ENCODE data around the gene VPS29. TPM values are rescaled to one million over a fixed set of nuclear protein-coding genes. Genes with fewer than 3 reads are reported as not detected.
"Not testable (repeated sequence)": the region's sequence is repeated elsewhere in the genome, so short reads cannot be mapped to it uniquely, and the experiment has no call there.

Gene VPS29
- 173 TPM for polyA plus RNA-seq (ENCODE audit: insufficient read length)
- long read RNA-seq, donor 1, transcript VPS29-206 (4 exons, 1,523 nt), result major isoform, 71 of 111 reads
- long read RNA-seq, donor 1, partial matches to known transcripts, result 18 of 111 reads
- long read RNA-seq, donor 1, other reads (novel, unspliced or antisense), result 17 of 111 reads
- long read RNA-seq, donor 2, transcript VPS29-206 (4 exons, 1,523 nt), result major isoform, 57 of 95 reads
- long read RNA-seq, donor 2, partial matches to known transcripts, result 12 of 95 reads
- long read RNA-seq, donor 2, other reads (novel, unspliced or antisense), result 19 of 95 reads
- long read RNA-seq, donor 3, transcript VPS29-206 (4 exons, 1,523 nt), result major isoform, 56 of 94 reads
- long read RNA-seq, donor 3, partial matches to known transcripts, result 16 of 94 reads
- long read RNA-seq, donor 3, other reads (novel, unspliced or antisense), result 15 of 94 reads
- long read RNA-seq, donor 4, transcript VPS29-206 (4 exons, 1,523 nt), result major isoform, 7 of 9 reads
- long read RNA-seq, donor 4, partial matches to known transcripts, result 0 of 9 reads
- long read RNA-seq, donor 4, other reads (novel, unspliced or antisense), result 0 of 9 reads
- long read RNA-seq, donor 5, transcript VPS29-206 (4 exons, 1,523 nt), result major isoform, 173 of 261 reads
- long read RNA-seq, donor 5, partial matches to known transcripts, result 48 of 261 reads
- long read RNA-seq, donor 5, other reads (novel, unspliced or antisense), result 30 of 261 reads
- long read RNA-seq, donor 6, transcript VPS29-206 (4 exons, 1,523 nt), result major isoform, 68 of 116 reads
- long read RNA-seq, donor 6, partial matches to known transcripts, result 25 of 116 reads
- long read RNA-seq, donor 6, other reads (novel, unspliced or antisense), result 15 of 116 reads
- long read RNA-seq, donor 7, transcript VPS29-206 (4 exons, 1,523 nt), result major isoform, 102 of 164 reads
- long read RNA-seq, donor 7, transcript VPS29-204 (3 exons, 563 nt), result minor isoform, 5 of 164 reads
- long read RNA-seq, donor 7, partial matches to known transcripts, result 26 of 164 reads
- long read RNA-seq, donor 7, other reads (novel, unspliced or antisense), result 30 of 164 reads
- long read RNA-seq, donor 8, transcript VPS29-206 (4 exons, 1,523 nt), result major isoform, 21 of 43 reads
- long read RNA-seq, donor 8, partial matches to known transcripts, result 8 of 43 reads
- long read RNA-seq, donor 8, other reads (novel, unspliced or antisense), result 12 of 43 reads

DNA sequence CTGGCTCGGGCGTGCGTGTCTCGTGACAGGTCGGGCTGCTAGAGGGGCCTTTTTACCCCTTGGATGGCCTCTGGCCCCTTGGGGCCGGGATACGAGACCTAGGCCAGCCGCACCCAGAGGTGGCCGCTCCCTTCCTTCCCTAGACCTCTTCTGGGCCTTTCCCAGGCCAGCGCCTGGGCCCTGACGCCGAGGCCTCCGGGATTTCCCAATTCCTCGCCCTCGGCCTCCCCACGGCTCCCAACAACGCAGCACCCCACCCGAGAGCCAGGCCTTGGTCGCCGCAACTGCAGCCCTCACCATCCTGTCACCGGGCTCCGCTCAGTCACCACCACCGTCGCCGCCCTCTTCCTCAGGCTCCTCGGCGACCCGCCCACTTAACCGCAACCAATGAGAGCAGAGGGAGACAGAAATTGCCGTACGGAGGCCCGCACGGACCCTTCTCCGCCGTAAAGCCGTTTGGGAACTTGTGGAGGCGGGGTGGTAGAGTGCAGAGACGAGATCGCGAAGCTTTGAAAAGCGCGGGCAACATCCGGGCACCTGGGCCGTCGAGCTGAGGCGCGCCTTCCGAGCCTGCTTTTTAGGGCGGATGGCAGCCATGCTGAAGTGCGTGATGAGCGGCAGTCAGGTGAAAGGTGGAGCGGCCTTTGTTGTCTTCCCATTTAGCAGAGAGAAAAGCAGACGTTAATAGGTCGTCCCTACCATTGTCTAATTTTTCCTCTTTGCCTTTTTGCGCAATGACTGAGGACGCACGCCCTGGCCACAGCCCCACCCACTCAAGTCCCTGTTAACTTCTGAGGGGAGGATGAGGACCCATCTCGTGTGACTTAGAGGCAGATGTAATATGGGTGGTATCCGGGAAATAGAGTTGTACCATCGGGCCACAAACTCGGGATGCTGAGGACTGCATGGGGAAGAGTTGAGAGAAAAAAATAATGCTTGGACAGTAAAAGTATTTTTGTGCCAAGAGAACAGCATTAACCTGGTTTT, at the start of gene VPS29, which contains the start of gene RAD9B:
Gene VPS29 (minus strand): TSS at position 360 of the 987 bp plus-strand sequence. CDS start 60 bp downstream, at position 300.
Gene RAD9B (plus strand): TSS at position 580 of the 987 bp plus-strand sequence. CDS start 7 bp downstream, at position 587.
- peak; percentile 98 for DNase-seq

DNA sequence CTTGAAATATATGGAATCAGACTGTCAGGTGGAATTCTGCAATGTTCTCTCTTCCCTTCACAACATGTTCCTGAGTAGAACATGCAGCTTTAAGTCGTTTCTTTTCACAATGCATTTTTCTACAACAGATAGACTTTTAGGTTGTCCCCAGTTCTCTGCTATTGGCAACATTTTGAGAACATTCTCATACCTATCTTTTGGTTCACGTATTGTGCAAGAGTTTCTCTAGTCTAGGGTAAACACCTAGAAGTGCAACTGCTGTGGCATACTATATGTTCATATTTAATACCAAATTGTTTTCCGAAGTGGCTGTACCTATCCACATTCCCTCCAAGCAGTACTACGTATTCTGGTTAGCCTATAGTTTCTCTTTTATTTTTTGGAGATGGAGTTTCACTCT, 49.1 kb upstream of the VPS29 start:
- no peak for DNase-seq

DNA sequence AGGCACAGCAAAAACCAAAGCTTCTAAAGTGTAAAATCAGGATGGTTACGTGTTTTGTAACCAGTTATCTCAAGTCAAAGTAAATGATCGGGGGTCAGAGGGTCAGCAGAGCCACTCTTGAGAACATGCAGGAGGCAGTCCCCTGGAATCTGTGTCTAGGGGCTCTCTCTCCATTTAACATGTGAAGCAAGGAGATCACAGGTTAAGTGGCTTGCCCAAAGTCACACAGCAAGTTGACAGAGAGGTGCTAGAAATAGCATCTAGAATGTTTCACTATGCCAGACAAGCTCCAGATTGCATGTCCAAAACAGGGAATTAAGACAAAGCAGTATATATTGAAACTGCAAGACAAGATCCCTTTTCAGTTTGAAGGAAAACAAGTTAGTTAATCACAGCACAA, 47.8 kb upstream of the VPS29 start:
- no peak for DNase-seq

DNA sequence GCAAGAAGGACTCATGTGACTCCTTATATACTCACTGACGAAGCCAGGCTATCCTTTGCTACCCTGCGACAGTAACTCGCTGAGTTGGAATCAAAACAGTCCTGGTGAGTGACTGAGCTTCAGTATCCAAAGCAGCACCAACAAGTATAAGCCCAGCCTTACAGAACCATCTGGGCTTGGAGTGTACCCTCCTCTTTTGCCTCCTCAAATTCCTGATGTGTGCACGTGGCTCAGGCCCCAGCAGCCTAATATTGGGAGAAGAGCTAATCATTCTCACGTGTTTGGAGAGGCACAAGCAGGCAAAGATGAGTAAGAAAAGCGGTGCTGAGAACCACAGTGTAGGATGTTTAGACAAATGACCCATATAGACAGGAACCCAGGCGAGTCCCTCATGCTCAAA, 46.8 kb upstream of the VPS29 start:
- no peak for DNase-seq

DNA sequence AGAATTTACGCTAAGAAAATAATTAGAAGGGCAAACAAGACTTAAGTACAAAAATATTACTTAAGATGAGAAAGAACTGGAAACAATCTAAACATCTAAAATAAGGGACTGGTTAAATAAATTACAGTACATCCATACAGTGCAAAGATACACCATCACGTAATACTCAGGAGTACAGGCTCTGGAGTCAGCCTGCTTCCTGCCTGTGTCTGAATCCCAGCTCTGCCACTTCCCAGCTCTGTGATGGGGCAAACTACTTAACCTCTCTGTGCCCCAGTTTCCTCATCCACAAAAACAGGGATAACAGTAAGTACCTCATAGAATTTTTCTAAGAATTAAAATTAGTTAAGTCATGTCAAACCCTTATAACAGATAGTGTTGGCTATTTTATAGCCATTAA, 45.2 kb upstream of the VPS29 start:
- DNase-seq, result no peak

DNA sequence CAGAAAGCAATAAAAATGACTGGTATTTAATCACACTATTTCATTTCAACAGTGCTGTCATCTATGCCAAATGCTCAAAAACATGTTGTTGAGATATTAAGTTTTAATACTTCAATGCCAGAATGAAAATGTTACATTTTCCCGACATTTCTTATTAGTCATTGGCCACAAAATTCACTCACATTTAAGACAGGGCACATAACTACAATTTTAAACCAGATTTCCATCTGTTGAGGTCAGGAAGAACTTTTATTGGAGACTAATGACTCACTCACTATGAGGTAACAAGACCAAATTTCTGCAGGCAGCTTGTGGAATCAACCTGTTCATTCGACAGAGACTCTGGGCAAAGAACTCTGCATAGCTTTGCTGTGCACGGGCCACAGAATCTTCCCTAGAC, 44.4 kb upstream of the VPS29 start:
- no peak for DNase-seq

DNA sequence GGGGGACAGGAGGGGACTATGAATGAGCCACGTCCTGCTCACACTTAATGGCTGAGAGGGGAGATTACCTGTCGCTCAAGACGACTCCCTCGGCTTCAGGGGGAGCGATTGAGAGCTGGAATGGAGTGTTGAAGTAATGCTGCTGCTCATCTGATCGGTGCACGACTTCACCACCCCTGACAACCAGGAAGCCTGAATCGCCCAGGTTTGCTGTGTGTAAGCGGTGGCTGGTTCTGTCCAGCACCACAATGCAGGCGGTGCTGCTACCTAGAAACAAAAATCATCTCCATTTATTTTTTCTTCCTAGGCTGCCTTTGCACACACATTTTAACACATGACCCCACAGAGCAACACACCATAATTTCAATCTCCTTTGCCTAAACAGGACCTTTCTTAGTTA, 43.9 kb upstream of the VPS29 start:
- no peak for DNase-seq

DNA sequence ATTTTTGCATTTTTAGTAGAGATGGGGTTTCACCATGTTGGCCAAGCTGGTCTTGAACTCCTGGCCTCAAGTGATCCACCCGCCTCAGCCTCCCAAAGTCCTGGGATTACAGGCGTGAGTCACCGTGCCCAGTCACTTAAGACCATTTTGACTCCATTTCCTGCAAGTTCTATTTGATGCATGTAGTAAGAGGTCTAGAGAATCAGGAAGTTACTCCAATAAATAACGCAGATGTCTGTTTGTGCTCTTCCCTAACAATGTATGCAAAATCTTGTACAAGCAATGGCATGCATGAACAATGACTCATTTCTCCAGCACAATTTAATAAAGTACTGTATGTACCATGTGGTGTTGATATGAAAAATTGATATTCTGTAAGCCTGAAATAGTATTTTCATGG, 43.3 kb upstream of the VPS29 start:
- not testable (repeated sequence) for DNase-seq

DNA sequence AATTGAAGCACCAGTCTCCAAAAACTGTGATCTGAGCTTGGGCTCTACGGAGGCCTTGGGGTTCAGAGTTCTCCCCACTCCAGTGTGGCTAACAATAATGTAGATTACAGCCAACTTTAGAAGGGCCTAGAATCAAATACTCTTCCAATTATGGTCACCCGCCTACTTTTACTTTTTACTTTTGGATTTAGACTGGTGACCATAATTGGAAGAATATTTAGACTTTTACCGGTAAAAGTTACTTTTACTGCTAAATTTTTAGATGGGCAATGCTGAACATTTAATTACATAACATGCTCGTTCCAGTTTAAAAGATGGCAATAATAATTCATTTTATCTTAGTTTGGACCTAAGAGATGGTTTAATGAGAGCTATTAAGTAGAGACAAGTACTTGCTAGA, 42.1 kb upstream of the VPS29 start:
- DNase-seq, result no peak

DNA sequence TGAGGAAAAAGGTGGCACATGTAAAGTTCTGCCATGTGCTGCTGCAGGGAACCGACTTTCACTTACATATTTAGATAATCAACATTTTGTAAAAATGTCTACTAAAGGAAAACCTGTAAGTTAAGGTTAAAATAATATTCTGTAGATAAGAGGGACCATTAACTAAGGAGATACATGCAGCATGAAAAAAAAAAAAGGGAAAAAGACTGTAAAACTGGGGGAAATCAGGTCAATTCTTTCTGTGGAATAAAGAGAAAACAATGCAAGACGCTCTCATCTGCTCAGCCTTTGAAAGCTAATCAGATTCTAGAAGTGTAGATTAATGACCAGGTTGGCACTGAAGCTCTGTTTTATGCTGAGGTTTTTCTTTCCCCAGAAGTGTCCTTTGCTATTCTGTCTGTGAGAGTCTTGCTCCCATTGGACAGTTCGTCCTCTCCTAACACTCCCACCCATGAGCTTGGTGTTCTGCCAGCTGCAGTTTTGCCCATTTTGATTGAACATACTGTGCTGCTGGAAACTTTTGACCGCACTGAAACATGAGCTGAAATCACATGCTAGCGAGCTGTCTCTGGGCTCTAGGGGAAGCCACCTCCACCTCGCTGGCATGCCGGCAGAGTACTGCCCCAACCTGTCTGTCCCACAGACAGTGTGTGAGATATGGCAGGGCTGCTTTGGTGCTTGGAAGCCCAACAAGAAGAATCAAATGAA, 41.5 kb upstream of the VPS29 start:
- DNase-seq, result peak; percentile 70

DNA sequence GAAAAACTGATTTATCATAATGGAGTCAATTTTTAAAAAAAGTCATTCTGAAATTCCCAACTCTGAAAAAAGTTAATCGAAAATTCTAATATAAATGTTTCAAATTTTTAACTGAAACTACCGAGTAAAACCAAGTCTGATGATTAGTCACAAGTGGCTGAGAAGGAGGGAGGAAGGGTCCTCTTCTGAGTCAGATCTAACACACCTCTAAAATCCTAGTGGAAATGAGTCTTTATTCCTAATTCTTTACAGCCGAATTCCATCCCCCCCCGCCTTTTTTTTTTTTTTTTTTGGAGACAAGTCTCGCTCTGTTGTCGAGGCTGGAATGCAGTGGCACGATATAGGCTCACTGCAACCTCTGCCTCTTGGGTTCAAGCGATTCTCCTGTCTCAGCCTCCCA, 38.1 kb upstream of the VPS29 start:
- no peak for DNase-seq

DNA sequence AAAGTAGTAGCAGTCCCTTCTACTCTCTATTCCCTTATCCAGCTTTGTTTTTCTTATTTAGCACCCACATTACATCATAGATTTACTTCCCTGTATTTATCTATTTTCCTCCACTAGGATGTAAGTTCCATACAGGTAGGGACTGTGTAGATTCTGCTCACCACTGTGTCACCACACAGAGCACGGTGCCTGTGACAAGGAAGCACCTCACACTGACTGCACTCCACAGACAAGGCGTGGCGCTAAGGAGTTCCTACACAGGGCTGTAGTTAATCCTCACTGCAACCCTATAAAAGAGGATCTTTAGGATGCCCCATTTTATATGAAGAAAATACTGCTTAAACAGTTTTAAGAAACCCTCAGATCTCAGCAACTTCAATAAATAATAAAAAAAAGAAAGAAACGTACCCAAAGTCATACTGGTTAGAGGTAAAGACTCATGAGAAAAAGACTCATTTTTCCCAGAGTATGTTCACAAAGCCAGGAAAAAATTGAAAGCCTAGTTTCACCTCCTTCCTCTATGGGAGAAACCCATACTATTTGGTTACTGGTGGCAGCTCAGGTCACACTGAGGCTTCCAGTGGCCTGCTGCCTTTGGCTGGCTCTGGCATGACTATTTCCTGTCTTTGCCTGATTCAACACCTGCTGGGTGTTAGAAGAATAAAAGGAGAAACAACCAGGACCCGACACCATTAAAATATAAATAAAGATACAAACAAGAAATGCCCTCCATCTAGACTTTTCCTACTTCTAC, 37.1 kb upstream of the VPS29 start:
- DNase-seq, result no peak

DNA sequence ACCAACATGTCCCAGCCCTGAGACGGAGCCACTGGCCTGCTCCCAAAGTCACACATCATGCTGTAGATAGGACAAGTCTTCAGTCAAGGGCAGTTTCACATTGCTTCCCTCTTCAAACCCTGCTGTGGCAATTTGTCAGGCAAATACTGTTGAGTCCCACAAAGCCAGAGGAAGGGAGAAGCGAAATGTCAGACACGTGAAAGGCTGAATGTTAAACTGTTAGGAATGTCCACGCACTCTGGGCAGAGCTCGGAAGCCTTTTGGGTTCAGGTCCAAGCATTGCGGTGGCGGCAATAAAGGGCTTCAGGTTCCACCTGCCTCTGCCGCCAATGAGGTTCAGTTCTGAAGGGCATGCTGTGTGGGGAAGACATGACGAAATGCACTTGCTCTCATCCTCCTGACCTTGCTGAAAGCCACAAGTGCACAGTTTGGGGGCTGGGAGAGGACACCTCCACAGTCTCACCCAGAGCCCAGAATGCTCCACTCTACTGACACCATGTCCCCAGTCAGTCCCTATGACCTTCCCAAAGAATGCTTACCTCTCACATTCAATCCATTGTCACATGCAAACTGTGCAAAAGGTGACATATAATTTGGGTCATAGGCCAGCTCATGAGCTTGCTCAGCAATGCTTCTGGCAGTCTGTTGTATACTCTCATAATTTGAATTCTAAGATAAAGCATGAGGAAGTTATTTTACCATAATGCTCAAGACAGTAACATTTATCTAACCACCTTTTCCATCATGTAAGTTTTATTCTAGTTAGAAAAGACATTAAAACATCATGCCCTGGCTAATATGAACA, 35.9 kb upstream of the VPS29 start:
- no peak for DNase-seq

DNA sequence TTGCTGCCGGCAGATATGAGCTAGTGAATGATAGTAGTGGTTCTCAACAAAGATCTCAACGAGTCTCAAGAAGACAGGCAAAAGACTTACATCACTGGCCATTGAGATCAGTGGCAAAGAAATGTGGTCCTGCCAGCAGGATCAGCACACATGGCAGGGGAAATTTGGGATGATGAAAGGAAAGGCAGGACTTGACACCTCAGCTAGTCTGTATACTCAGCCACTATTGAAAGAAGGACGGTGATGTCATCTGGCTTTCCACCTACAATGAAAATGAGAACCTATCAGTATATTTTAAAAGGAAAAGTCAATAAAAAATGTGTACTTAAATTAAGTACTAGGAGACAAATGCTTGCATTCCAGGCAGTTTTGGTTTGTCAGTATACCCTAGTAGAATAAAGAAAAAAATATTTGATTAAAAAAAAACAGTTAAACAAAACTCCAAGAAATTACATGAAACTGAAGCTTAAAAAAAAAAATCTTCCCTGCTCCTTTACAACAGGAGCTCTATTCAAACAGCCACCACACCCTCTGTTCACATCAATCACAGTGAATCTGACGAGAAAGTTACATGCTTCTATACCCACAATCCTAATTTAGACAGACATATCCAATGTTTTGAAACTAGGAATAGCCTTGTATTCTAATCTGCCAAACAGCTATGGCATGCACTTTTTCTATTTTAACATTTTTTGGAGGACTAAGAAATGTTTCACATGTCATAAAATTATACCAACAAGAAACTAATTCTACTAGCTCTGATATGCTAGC, 35.1 kb upstream of the VPS29 start:
- no peak for DNase-seq

DNA sequence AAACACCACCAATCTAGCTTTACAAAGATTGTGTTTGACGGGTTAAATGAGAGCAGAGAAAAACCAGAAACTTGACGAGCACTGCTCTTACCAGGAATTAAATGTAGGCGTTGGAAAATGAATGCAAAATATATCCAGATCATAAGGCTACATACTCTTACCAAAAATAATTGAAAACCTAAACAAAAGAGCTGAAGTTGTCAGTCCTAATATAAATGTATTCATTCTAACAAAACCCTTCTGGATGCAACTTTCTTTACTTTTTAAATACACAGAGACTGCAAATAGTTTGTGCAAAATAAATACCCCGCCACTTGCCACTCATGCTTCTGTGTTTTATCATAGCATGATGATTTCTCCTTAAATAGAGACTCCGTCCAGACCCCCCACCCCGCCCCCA, 32.9 kb upstream of the VPS29 start:
- DNase-seq, result no peak

DNA sequence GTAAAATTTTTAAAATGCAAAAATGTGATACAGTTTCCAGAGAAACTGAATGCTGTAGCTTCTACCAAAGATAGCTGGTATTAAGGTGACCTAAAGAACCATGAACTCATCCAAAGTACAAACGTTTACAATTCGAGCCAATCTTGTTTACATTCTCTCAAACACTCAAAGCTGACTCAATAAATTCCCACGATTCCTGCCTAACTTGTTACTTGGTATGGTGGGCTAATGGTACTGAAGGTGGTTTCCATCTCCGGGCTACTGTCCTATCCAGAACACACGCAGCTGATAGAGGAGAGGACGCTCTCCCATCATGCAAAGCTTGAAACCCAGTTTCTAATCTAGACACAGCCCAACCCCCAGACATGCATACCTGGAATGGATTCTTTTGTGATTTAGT, 31.7 kb upstream of the VPS29 start:
- DNase-seq, result no peak

DNA sequence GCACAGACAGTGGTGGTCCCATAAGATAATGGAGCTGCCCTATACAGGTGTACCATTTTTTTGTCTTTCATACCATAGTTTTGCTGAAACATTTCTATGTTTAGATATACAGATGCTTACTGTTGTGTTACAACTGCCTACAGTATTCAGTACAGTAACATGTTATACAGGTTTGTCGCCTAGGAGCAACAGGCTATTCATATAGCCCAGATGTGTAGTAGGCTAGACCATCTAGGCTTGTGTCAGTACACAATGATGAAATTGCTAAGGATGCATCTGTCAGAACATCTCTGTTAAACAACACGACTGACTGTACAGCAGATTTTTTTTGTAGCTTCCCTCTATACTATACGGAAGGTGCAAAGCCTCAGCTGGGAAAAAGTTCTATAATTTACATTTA, 30.7 kb upstream of the VPS29 start:
- DNase-seq, result no peak

DNA sequence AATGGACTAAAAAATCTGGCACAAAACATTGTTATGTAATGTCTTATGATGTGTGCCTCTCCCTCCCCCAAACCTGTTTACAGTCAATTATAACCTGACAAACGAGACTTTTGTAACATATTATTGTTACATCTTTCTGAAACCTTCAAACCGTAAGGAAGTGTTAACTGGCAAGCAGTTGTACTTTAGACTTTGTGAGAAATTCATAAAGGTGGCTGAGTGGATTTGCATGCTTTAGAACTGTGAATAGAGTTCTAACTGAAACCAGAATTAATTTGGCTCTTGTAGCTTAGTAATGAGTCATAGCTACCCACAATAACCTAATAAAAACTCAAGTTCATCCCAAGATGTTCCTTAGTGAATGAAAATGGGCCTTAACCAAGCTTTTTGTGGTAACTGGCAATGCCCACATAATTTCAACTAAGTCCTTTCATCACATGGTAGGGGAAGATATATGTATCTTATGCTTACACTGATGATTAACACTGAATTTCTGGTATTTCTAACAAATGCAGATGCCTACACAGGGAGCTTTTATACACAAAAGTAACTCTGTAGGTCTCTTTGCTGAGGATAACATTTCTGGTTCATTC, 29.9 kb upstream of the VPS29 start:
- DNase-seq, result no peak
